Astrocyte (in vitro differentiated cells and primary cell): Measurements from ENCODE around the gene CCDC85A. TPM values are rescaled to one million over a fixed set of nuclear protein-coding genes. Genes with fewer than 3 reads are reported as not detected.
A peak's percentile ranks its signal among the peaks of the same experiment; 100 is the strongest.

Experiments used
- DNase-seq: peaks from one replicate; pipeline ENCODE4 v3.0.0-alpha.2; 2010; ENCODE audit warnings: low read depth
- FAIRE-seq: peaks from 2 replicates; lab custom pipeline; 2011; peaks lifted over from hg19 to GRCh38; lab: Jason Lieb, UNC
- H2AFZ ChIP-seq: 2 replicates; pipeline ENCODE4 v1.6.0; 2012; ENCODE audit warnings: low read depth, low read length, inconsistent platforms
- H3K27ac ChIP-seq: 2 replicates; pipeline ENCODE4 v1.5.1; 2011; ENCODE audit warnings: low read depth, low read length, inconsistent platforms
- H3K27me3 ChIP-seq: 2 replicates; pipeline ENCODE4 v1.6.0; 2011; ENCODE audit warnings: low read length, inconsistent platforms; ENCODE audit not compliant: insufficient read depth
- H3K36me3 ChIP-seq: 2 replicates; pipeline ENCODE4 v1.5.1; 2011; ENCODE audit warnings: low read length, inconsistent platforms; ENCODE audit not compliant: insufficient read depth
- H3K4me1 ChIP-seq: 2 replicates; pipeline ENCODE4 v1.5.1; 2011; ENCODE audit warnings: low read length, inconsistent platforms; ENCODE audit not compliant: insufficient read depth
- H3K4me2 ChIP-seq: 2 replicates; pipeline ENCODE4 v1.6.0; 2012; ENCODE audit warnings: low read length, inconsistent platforms
- H3K4me3 ChIP-seq: 2 replicates; pipeline ENCODE4 v1.5.1; 2011; ENCODE audit warnings: low read depth, mild to moderate bottlenecking, low read length, inconsistent platforms; ENCODE audit not compliant: insufficient read depth
- H3K79me2 ChIP-seq: 2 replicates; pipeline ENCODE4 v1.6.0; 2012; ENCODE audit warnings: mild to moderate bottlenecking, low read length, inconsistent platforms; ENCODE audit not compliant: insufficient read depth
- H3K9ac ChIP-seq: 2 replicates; pipeline ENCODE4 v1.6.0; 2012; ENCODE audit warnings: mild to moderate bottlenecking, low read length, inconsistent platforms
- H3K9me3 ChIP-seq: 2 replicates; pipeline ENCODE4 v1.5.1; 2012; ENCODE audit warnings: low read depth, mild to moderate bottlenecking, low read length, inconsistent platforms; ENCODE audit not compliant: insufficient read depth
- H4K20me1 ChIP-seq: 2 replicates; pipeline ENCODE4 v1.6.0; 2012; ENCODE audit warnings: low read length, inconsistent platforms; ENCODE audit not compliant: insufficient read depth
- H3K27ac Mint-ChIP-seq: one replicate; pipeline ENCODE4 v1.8.0; 2021; ENCODE audit warnings: mild to moderate bottlenecking, mixed read lengths; ENCODE audit not compliant: unreplicated experiment
- H3K27me3 Mint-ChIP-seq: one replicate; pipeline ENCODE4 v1.8.0; 2021; ENCODE audit warnings: low read depth, mixed read lengths; ENCODE audit not compliant: unreplicated experiment
- H3K36me3 Mint-ChIP-seq: one replicate; pipeline ENCODE4 v1.8.0; 2021; ENCODE audit warnings: low read depth, mixed read lengths; ENCODE audit not compliant: unreplicated experiment
- H3K4me1 Mint-ChIP-seq: one replicate; pipeline ENCODE4 v1.8.0; 2021; ENCODE audit warnings: low read depth, mixed read lengths; ENCODE audit not compliant: unreplicated experiment
- H3K4me3 Mint-ChIP-seq: one replicate; pipeline ENCODE4 v1.8.0; 2021; ENCODE audit warnings: mild to moderate bottlenecking, moderate library complexity, mixed read lengths; ENCODE audit not compliant: unreplicated experiment
- H3K9me3 Mint-ChIP-seq: one replicate; pipeline ENCODE4 v1.8.0; 2021; ENCODE audit warnings: mild to moderate bottlenecking, mixed read lengths; ENCODE audit not compliant: unreplicated experiment
- EZH2 ChIP-seq: IDR thresholded peaks from 2 replicates; pipeline ENCODE4 v1.6.1; 2012; ENCODE audit warnings: mild to moderate bottlenecking, low read length, inconsistent platforms; ENCODE audit not compliant: insufficient read depth
- total RNA-seq: library from RNA; stranded (reverse); gene quantifications from 2 replicates; pipeline ENCODE4 v1.2.1, GENCODE V29; 2021
- TF ChIP-seq, protein P1 (sequence below): IDR thresholded peaks from 2 replicates; pipeline ENCODE4 v1.5.1; 2011; ENCODE audit warnings: low read depth, mild to moderate bottlenecking, inconsistent platforms, low read length, moderate library complexity; ENCODE audit not compliant: insufficient read depth

Gene CCDC85A
- total RNA-seq, 1 donor from 2014 or later, result 8.9 TPM

- peaks cover 11% of the 10 kb centered on the region for H3K4me1 Mint-ChIP-seq
- H3K4me3 Mint-ChIP-seq, result peak overlapping the region; percentile 77
- FAIRE-seq (no peak), DNase-seq (peak; percentile 25)
- H3K9me3 Mint-ChIP-seq, result no peaks in the 10 kb centered on the region
- TF ChIP-seq, protein P1, sequence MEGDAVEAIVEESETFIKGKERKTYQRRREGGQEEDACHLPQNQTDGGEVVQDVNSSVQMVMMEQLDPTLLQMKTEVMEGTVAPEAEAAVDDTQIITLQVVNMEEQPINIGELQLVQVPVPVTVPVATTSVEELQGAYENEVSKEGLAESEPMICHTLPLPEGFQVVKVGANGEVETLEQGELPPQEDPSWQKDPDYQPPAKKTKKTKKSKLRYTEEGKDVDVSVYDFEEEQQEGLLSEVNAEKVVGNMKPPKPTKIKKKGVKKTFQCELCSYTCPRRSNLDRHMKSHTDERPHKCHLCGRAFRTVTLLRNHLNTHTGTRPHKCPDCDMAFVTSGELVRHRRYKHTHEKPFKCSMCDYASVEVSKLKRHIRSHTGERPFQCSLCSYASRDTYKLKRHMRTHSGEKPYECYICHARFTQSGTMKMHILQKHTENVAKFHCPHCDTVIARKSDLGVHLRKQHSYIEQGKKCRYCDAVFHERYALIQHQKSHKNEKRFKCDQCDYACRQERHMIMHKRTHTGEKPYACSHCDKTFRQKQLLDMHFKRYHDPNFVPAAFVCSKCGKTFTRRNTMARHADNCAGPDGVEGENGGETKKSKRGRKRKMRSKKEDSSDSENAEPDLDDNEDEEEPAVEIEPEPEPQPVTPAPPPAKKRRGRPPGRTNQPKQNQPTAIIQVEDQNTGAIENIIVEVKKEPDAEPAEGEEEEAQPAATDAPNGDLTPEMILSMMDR, result no peak
- TF ChIP-seq EZH2, result peak; percentile 74
- Histone ChIP-seq H3K36me3 (no peaks in the 10 kb centered on the region), H3K4me3 (peak overlapping the region; percentile 66), H3K9ac (peak overlapping the region; percentile 27), H3K27me3 (peaks cover 11% of the 10 kb centered on the region), H3K27ac (no peak overlapping the region), H4K20me1 (no peaks in the 10 kb centered on the region), H2AFZ (peak overlapping the region; percentile 81), H3K9me3 (no peaks in the 10 kb centered on the region), H3K4me2 (peak overlapping the region; percentile 91), H3K79me2 (no peaks in the 10 kb centered on the region), H3K4me1 (peaks cover 7% of the 10 kb centered on the region)
- H3K27ac Mint-ChIP-seq, result no peak overlapping the region
- H3K36me3 Mint-ChIP-seq, result no peaks in the 10 kb centered on the region
- H3K27me3 Mint-ChIP-seq, result peaks cover 40% of the 10 kb centered on the region
Measured at GRCh38 chr2:56184500-56185011, 766 bp downstream of the CCDC85A start.

DNA sequence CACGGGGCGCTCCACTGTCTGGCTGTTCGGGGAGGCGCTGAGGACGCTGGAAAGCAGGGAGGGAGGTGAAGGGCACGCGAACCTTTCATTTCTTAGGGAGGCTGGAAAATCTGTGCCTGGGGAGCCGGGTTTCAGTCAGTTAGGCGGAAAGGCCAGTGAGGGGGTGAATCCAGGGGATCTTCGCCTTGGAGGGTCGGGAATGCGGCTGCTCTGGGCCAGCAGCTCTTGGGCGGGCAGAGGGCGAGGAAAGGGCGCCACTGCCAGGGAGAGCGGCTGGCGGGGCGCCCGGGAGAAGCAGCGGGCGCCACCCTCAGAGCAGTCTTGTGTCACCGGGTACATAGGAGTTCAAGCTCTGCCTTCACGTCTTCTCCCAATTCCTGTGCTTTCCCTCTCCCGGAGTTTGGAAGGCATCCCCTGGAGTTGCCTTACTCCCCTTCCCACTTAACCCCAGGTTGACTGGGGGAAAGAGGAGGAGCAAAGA, 1.4 kb downstream of the CCDC85A start:
- H3K9me3 ChIP-seq, result no peaks in the 10 kb centered on the region
- H3K4me3 ChIP-seq, result peak overlapping the region; percentile 66
- H3K4me3 Mint-ChIP-seq, result peak overlapping the region; percentile 94
- H2AFZ ChIP-seq, result peak overlapping the region; percentile 81
- peak overlapping the region; percentile 69 for H3K9ac ChIP-seq
- no peaks in the 10 kb centered on the region for H3K36me3 ChIP-seq
- FAIRE-seq (no peak), DNase-seq (no peak)
- H3K27me3 Mint-ChIP-seq, result peaks cover 37% of the 10 kb centered on the region
- H3K36me3 Mint-ChIP-seq, result no peaks in the 10 kb centered on the region
- no peaks in the 10 kb centered on the region for H3K9me3 Mint-ChIP-seq
- H3K27ac Mint-ChIP-seq, result peak overlapping the region; percentile 35
- H3K27me3 ChIP-seq, result peaks cover 11% of the 10 kb centered on the region
- H4K20me1 ChIP-seq, result no peaks in the 10 kb centered on the region
- TF ChIP-seq, protein P1, result no peak
- no peak for TF ChIP-seq EZH2
- no peak overlapping the region for H3K27ac ChIP-seq
- peak overlapping the region; percentile 91 for H3K4me2 ChIP-seq
- H3K4me1 ChIP-seq, result peaks cover 7% of the 10 kb centered on the region
- H3K79me2 ChIP-seq, result no peaks in the 10 kb centered on the region
- H3K4me1 Mint-ChIP-seq, result peaks cover 11% of the 10 kb centered on the region

DNA sequence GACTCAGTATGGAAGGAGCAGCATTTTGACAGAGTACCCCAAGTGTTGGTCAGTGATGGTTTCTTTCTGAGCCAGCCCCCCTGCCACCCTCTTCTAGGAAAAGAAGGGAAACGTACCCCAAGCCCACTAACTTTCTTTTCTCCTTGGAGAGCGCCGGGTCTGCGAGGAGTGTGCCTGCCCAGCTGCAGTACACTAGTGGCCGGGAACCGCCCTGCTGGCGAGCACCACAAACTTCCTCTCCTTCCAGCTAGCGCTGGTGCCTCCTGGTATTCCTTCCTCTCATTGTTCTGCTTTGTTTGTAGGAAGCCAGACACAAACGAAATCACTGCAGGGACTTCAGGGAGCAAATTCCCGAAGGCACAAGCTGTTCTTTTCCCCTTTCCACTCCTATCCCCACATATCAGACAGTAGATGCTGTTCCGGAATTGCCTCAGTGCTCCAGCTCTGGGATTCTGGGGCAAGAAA, 1.8 kb downstream of the CCDC85A start:
- Histone ChIP-seq H3K27ac (no peak overlapping the region), H3K9ac (peak overlapping the region; percentile 69), H3K36me3 (no peaks in the 10 kb centered on the region), H3K79me2 (no peaks in the 10 kb centered on the region), H3K4me2 (peak overlapping the region; percentile 91), H3K4me3 (peak overlapping the region; percentile 66), H3K27me3 (peaks cover 11% of the 10 kb centered on the region), H3K9me3 (no peaks in the 10 kb centered on the region), H3K4me1 (peaks cover 7% of the 10 kb centered on the region), H2AFZ (peak overlapping the region; percentile 81), H4K20me1 (no peaks in the 10 kb centered on the region)
- DNase-seq, result peak; percentile 42
- H3K27me3 Mint-ChIP-seq, result peaks cover 38% of the 10 kb centered on the region
- peak overlapping the region; percentile 94 for H3K4me3 Mint-ChIP-seq
- FAIRE-seq, result no peak
- H3K27ac Mint-ChIP-seq, result peak overlapping the region; percentile 35
- TF ChIP-seq, protein P1, result peak; percentile 6
- no peak for TF ChIP-seq EZH2
- H3K36me3 Mint-ChIP-seq, result no peaks in the 10 kb centered on the region
- no peaks in the 10 kb centered on the region for H3K9me3 Mint-ChIP-seq
- peaks cover 11% of the 10 kb centered on the region for H3K4me1 Mint-ChIP-seq
